B cell (primary cell): ENCODE measurements around the gene SLC35E3.

Experiments
- CTCF ChIP-seq: fragments of 200-600 bp; IDR thresholded peaks from one replicate; pipeline ENCODE4 v1.8.0; 2022; ENCODE audit warnings: antibody characterized with exemption, mild to moderate bottlenecking
- EZH2 ChIP-seq: IDR thresholded peaks from 2 replicates; pipeline ENCODE4 v1.6.1; 2012; ENCODE audit warnings: borderline replicate concordance, low read depth, mild to moderate bottlenecking, moderate library complexity, low read length; ENCODE audit not compliant: insufficient read depth, poor library complexity, severe bottlenecking

GRCh38 chr12:68761442-68761812, 15.5 kb downstream of the SLC35E3 start:
- TF ChIP-seq CTCF (no peak), EZH2 (no peak)
